Activated CD8-positive, alpha-beta memory T cell treated with anti-CD3 and anti-CD28 coated beads for 48 hours (primary cell): ENCODE measurements around the gene GSTK1.
A peak's percentile ranks its signal among the peaks of the same experiment; 100 is the strongest.
"Not testable (repeated sequence)": the region's sequence is repeated elsewhere in the genome, so short reads cannot be mapped to it uniquely, and the experiment has no call there.

ENCODE experiments used
- DNase-seq, 3 experiments: peaks; one replicate each; pipeline ENCODE4 v3.0.0-alpha.2; 2020; ENCODE audit warnings: low read depth in 2 of 3, low spot score in 2 of 3

The GSTK1 gene

GRCh38 chr7:143238289-143238980 is 24.8 kb upstream of the GSTK1 start:
- DNase-seq: no peak

DNA sequence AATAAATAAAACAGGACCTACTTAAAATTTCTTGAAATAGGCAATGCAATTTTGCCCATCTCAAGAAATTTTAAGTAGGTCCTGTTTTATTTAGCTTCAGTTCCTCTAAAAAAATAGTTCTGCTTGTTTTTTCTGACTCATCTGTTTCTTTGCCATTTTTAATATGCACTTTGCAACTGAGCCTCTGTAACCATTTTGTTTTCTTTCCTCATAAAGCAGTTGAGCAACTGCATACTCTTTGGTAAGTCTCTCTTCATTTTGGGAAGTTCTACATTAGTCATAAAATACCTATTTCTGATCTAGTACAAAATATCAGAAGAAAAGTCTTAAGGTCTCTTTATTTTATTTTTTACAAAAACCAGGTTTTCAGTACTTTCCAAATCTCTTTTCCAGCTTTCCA is 23.4 kb upstream of the GSTK1 start:
- no peak for DNase-seq

GRCh38 chr7:143240291-143241168 is 22.7 kb upstream of the GSTK1 start:
- DNase-seq: peak in 1 of 3 experiments; percentile 24

- DNase-seq: no peak
Measured at GRCh38 chr7:143242306-143242705, 20.9 kb upstream of the GSTK1 start.

- DNase-seq: no peak
Measured at GRCh38 chr7:143243111-143243510, 20.1 kb upstream of the GSTK1 start.

- no peak for DNase-seq
Measured at GRCh38 chr7:143243614-143244013, 19.6 kb upstream of the GSTK1 start.

GRCh38 chr7:143244321-143244720 is 18.9 kb upstream of the GSTK1 start:
- no peak for DNase-seq

DNA sequence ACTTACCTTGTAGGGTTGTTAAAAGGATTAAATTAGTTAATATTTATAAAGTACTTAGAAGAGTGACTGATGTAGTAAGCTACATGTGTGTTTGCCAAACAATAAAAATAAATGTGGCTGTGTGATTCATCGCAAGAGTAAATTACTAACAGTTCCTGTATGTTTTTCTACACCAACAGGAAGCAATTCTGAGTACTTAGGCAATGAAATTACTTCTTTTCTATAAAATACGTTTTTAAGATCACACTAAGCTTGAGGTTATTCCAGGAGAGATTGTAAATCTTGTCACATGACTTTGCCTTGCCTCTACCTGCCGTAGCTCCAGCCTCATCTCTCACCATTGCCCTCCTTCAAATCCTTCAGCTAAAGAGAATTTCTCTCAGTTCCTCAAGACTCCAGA is 18.1 kb upstream of the GSTK1 start:
- DNase-seq: no peak

DNA sequence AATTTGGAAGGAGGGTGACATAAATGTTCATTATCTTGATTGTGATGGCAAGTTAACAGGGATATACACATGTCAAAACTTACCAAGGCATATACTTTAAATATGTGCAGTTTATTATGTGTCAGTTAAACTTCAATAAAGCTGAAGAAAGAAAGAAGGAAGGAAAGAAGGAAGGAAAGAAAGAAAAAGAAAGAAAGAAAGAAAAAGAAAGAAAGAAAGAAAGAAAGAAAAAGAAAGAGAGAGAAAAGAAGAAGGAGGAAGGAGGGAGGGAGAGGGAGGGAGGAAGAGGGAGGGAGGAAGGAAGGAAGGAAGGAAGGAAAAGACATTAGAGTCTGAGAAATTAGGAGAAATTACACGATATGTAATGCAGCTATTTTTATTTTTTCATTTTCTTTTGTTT is 15.9 kb upstream of the GSTK1 start:
- no peak for DNase-seq

GRCh38 chr7:143248761-143249354 is 14.4 kb upstream of the GSTK1 start:
- no peak for DNase-seq

- DNase-seq: no peak
Measured at GRCh38 chr7:143250199-143250598, 13.0 kb upstream of the GSTK1 start.

DNA sequence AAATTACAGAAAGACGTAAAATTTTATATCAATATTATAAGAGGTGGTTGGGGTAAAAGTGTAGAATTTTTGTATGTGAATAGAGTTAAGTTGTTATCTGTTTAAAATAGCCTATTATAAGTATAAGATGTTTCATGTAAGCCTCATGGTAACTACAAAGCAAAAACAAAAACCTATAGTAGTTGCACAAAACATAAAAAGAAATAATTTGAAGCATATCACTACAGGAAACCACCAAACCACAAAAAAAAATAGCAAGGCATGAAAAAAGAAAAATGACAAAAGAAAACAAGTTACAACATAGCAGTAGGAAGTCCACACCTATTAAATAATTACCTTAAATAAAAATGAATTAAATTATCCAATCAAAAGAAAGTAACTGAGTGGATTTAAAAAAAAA is 12.4 kb upstream of the GSTK1 start:
- DNase-seq: no peak

GRCh38 chr7:143252006-143252405 is 11.2 kb upstream of the GSTK1 start:
- DNase-seq: no peak

- no peak for DNase-seq
Measured at GRCh38 chr7:143255564-143255963, 7.7 kb upstream of the GSTK1 start.

DNA sequence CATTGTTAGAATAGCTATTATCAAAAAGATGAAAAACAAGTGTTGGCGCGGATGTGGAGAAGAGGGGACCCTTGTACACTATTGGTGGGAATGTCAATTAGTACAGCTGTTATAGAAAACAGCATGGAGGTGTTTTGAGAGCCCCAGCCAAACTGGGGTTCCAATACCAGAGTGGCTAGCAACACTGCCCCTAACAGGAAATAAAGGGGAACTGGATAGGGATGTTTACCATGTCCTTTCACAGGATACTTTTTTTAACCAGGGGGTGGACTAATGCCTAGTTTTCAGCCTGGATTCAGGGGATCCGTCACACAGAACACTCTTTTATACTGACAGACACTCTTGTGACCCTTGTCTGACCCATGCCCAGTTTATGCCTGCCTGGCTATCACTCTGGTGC is 6.9 kb upstream of the GSTK1 start:
- DNase-seq: no peak

DNA sequence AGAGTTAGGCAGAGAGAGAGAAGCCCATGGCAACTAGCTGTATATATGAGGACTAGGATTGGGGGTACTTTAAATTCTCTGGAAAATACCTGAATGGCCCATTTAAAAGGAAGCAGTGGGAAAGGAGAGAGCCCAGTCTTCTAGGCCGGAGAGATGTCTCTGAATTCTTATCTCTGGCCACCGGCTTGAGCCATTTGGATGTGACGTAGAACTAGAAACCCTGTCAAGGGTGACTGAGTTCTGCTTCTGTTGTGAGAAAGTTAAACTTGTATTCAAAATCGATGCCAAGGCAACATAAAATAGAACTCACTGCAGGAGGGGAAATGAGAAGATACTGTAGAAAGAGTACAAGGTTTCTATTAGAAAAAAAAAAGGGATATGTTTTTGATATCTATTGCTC is 6.3 kb upstream of the GSTK1 start:
- DNase-seq: no peak

DNA sequence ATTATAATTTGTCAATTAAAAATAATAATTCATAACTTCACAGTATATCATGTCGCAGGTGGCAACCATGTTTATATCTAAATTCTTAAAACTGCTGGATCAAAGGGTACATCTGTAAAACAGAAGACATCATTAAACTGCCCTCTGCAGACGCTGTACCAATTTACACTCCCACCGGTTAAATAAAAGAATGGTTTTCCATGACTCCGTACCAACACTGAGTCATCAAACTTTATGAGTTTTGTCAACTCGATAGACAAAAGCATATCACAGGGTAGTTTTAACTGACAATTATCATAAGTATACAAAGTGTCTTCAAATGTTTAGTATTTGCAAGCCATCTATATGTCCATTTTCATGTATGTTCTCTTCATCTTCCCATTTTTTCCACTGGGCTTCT is 5.7 kb upstream of the GSTK1 start:
- DNase-seq: no peak

DNA sequence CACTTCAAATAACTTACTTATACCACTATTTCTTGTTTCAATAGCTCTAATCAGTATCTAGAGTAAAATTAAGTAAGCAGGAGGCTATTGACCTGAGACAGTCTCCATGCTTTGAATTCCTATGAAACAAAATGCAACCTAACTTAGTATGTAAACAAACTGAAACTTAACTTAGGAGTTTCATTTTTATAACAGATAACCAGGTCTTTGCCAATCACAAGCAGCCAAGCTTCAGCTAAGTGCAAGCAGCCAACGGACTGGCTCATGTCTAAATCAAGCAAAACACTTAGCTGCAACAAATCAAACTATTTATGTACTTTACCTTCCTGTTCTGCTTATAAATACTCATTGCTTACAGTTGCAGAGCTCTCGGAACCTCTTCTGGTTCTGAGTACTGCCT is 4.4 kb upstream of the GSTK1 start:
- DNase-seq: no peak

- DNase-seq: no peak
Measured at GRCh38 chr7:143259765-143260164, 3.5 kb upstream of the GSTK1 start.

GRCh38 chr7:143261901-143262300 is 1.3 kb upstream of the GSTK1 start:
- DNase-seq: no peak

- not testable (repeated sequence) for DNase-seq
Measured at GRCh38 chr7:143264196-143264568, 941 bp downstream of the GSTK1 start.

GRCh38 chr7:143265017-143265693 is 1.9 kb downstream of the GSTK1 start:
- DNase-seq: no peak
